Fibroblast of lung (primary cell): ENCODE data around the gene KIAA0753.

Experiments used
- CTCF ChIP-seq, 2 donors: IDR thresholded peaks in 1 of 2; conservative IDR thresholded peaks in 1 of 2; 1 replicate in 1 of 2; 2 replicates in 1 of 2; pipeline ENCODE4 v1.5.1; 2011 to 2012; ENCODE audit warnings: low read length in 2 of 2, control low read depth in 1 of 2, inconsistent platforms in 1 of 2, low read depth in 1 of 2, mild to moderate bottlenecking in 1 of 2
- EZH2 ChIP-seq: IDR thresholded peaks from 2 replicates; pipeline ENCODE4 v1.5.1; 2012; ENCODE audit warnings: low read length, control low read depth, mild to moderate bottlenecking; ENCODE audit errors: missing control alignments

- TF ChIP-seq CTCF (conservative IDR thresholded peaks at IDR 0.05 in 1 of 2, IDR thresholded peaks at IDR 0.05 in 1 of 2; ENCODE audit: low read depth in 1 of 2, low read length in 2 of 2) (no peak), EZH2 (no peak)
These were observed 30.1 kb upstream of the KIAA0753 start for GRCh38 chr17:6670571-6670970.
